ENCODE results near the gene ISM1.

GRCh38 chr20:13344671-13345070 lies 123.6 kb downstream of the ISM1 start:
- TF ChIP-seq POLR2A (IDR thresholded peaks at IDR 0.05), result no peak
- TF ChIP-seq, protein P1, sequence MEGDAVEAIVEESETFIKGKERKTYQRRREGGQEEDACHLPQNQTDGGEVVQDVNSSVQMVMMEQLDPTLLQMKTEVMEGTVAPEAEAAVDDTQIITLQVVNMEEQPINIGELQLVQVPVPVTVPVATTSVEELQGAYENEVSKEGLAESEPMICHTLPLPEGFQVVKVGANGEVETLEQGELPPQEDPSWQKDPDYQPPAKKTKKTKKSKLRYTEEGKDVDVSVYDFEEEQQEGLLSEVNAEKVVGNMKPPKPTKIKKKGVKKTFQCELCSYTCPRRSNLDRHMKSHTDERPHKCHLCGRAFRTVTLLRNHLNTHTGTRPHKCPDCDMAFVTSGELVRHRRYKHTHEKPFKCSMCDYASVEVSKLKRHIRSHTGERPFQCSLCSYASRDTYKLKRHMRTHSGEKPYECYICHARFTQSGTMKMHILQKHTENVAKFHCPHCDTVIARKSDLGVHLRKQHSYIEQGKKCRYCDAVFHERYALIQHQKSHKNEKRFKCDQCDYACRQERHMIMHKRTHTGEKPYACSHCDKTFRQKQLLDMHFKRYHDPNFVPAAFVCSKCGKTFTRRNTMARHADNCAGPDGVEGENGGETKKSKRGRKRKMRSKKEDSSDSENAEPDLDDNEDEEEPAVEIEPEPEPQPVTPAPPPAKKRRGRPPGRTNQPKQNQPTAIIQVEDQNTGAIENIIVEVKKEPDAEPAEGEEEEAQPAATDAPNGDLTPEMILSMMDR (IDR thresholded peaks at IDR 0.05), result no peak
- TF ChIP-seq POLR2AphosphoS5 (IDR thresholded peaks at IDR 0.05), result no peak

Data from prostate gland (tissue), 2 donors.